Mucosa of descending colon (tissue), 3 donors: ENCODE results near the gene DSCAM. TPM values are rescaled to one million over a fixed set of nuclear protein-coding genes. Genes with fewer than 3 reads are reported as not detected.

Source experiments
- ATAC-seq: fragments of 200-7000 bp; cut with Tn5 transposase; one replicate; pipeline ENCODE4 v1.9.1; 2020; ENCODE audit warnings: mild to moderate bottlenecking, moderate library complexity
- DNase-seq, 3 donors: peaks; one replicate each; pipeline ENCODE4 v3.0.0-alpha.2; 2020
- H3K36me3 ChIP-seq: fragments of 200-600 bp; one replicate; pipeline ENCODE4 v1.8.0; 2021; ENCODE audit warnings: low read depth, mild to moderate bottlenecking
- H3K4me1 ChIP-seq: fragments of 200-600 bp; one replicate; pipeline ENCODE4 v1.8.0; 2021; ENCODE audit warnings: low read depth, mild to moderate bottlenecking
- H3K4me3 ChIP-seq: fragments of 200-600 bp; one replicate; pipeline ENCODE4 v1.8.0; 2021; ENCODE audit warnings: mild to moderate bottlenecking
- H3K9me3 ChIP-seq: fragments of 200-600 bp; one replicate; pipeline ENCODE4 v1.8.0; 2021; ENCODE audit warnings: mild to moderate bottlenecking
- CTCF ChIP-seq: fragments of 200-600 bp; IDR thresholded peaks from one replicate; pipeline ENCODE4 v1.8.0; 2022; ENCODE audit warnings: antibody characterized with exemption, mild to moderate bottlenecking
- intact Hi-C, 2 donors: fragments of 100-400 bp; cut with DNase I in 1 of 2; cut with micrococcal nuclease in 1 of 2; formaldehyde crosslinking; loops; one replicate each; pipeline versions ENCODE4 v1.11.0 to v1.11.1; 2022; cut with DNase I, micrococcal nuclease
- total RNA-seq, 3 donors: library from RNA; stranded (reverse); fragmentation: NEBNext Ultra II Directional in 2 of 3; extraction: Animal tissue kit (Norgen Biotek cat#: 25700) in 2 of 3; gene quantifications; one replicate each; pipeline versions ENCODE4 v1.2.1 to v1.2.4, GENCODE V29; 2021 to 2023
- donor health status: DM: no; HTN: no; CAD: no; lungs with moderate emphysema.
- donor health status: DM: no; HTN: no; CAD: no.
- donor health status: DM: no; HTN: yes; CAD: no.

The DSCAM gene
- total RNA-seq, 3 donors from 2014 or later: 0.35 TPM; not detected in 2

GRCh38 chr21:40313260-40313659 is 533.7 kb downstream of the DSCAM start:
- no peak overlapping the region for H3K4me3 ChIP-seq
- ATAC-seq (no peak), DNase-seq (no peak)
- intact Hi-C loops: no loop called here
- TF ChIP-seq CTCF: no peak
- H3K36me3 ChIP-seq: no peaks in the 10 kb centered on the region
- H3K9me3 ChIP-seq: peaks cover 6% of the 10 kb centered on the region
- no peaks in the 10 kb centered on the region for H3K4me1 ChIP-seq

GRCh38 chr21:40300300-40300699 is 546.7 kb downstream of the DSCAM start:
- Histone ChIP-seq H3K36me3 (no peaks in the 10 kb centered on the region), H3K4me1 (no peaks in the 10 kb centered on the region), H3K9me3 (peaks cover 27% of the 10 kb centered on the region), H3K4me3 (no peak overlapping the region)
- ATAC-seq (no peak), DNase-seq (no peak)
- no peak for TF ChIP-seq CTCF
- intact Hi-C loops: no loop called here

GRCh38 chr21:40299451-40299850 is 547.5 kb downstream of the DSCAM start:
- no peak for TF ChIP-seq CTCF
- no peak for ATAC-seq
- Histone ChIP-seq H3K4me1 (no peaks in the 10 kb centered on the region), H3K4me3 (no peak overlapping the region), H3K36me3 (no peaks in the 10 kb centered on the region), H3K9me3 (peaks cover 27% of the 10 kb centered on the region)
- intact Hi-C loops: no loop called here
- no peak for DNase-seq

- intact Hi-C loops: no loop called here
- no peak for TF ChIP-seq CTCF
- DNase-seq (no peak), ATAC-seq (no peak)
- Histone ChIP-seq H3K4me1 (no peaks in the 10 kb centered on the region), H3K36me3 (no peaks in the 10 kb centered on the region), H3K9me3 (peaks cover 7% of the 10 kb centered on the region), H3K4me3 (no peak overlapping the region)
These were observed 552.6 kb downstream of the DSCAM start for GRCh38 chr21:40294345-40294744.

GRCh38 chr21:40291560-40291959 is 555.4 kb downstream of the DSCAM start:
- H3K9me3 ChIP-seq: peaks cover 5% of the 10 kb centered on the region
- intact Hi-C loops: no loop called here
- DNase-seq (no peak), ATAC-seq (no peak)
- no peaks in the 10 kb centered on the region for H3K4me1 ChIP-seq
- no peak overlapping the region for H3K4me3 ChIP-seq
- no peaks in the 10 kb centered on the region for H3K36me3 ChIP-seq
- no peak for TF ChIP-seq CTCF

GRCh38 chr21:40284409-40284808 is 562.5 kb downstream of the DSCAM start:
- DNase-seq: no peak
- Histone ChIP-seq H3K36me3 (no peaks in the 10 kb centered on the region), H3K4me3 (no peak overlapping the region), H3K9me3 (no peaks in the 10 kb centered on the region), H3K4me1 (no peaks in the 10 kb centered on the region)
- no peak for TF ChIP-seq CTCF
- ATAC-seq: no peak
- intact Hi-C loops: no loop called here
